ENCODE results near the gene PITPNM3.

The PITPNM3 gene

DNA sequence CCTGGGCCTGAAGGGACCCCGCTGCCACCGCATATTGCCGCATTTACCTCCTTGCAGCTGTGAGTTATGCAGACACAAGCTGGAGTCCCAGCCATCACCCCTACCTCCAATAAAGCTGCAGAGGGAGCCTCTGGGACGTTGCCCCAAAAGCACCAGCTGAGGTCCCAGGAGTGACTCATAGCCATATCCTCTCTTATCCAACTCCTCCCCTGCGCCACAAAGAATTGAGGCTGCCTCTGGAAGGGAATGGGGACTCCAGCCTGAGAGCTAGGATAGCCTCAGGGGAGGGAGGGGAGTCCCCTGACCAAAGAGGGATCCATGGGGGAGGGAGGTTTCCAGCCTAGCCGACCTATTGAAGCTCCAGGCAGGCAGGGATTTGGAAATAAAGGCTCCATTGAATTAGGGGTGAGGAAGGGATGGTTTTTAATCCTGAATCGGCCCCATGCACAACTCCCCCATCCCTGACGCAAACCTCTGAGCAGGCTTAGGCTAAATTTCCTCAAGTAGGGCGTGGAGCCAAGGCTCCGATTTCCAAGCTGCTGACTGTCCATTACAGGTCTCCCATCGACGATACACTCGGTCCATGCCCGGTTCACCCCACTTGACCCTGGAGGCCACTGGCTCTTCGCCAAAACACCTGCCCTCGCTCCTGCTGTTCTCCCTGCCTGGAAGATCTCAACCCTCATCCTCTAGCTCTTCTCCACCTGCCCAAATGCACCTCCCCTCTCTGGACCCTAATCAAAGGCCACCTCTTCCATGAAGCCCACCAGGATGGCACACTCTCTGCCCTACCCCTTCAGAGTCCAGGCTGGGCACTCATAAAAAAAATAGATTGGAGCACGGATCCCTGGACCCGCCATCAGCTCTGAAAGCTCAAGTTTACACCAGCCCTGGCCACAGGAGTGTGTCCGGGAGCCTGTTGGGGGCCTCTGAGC is 84.6 kb downstream of the PITPNM3 start:
- FAIRE-seq: no peak
- TF ChIP-seq POLR2A (IDR thresholded peaks at IDR 0.05; ENCODE audit: low read depth, low read length) (no peak), POLR2AphosphoS5 (IDR thresholded peaks at IDR 0.05; ENCODE audit: low read depth, low read length) (no peak), TAF1 (IDR thresholded peaks at IDR 0.05; ENCODE audit: borderline replicate concordance, low read depth, low read length) (no peak)
- no peak for DNase-seq (ENCODE audit: insufficient read length)

- DNase-seq (ENCODE audit: insufficient read length) (no peak), FAIRE-seq (no peak)
- no peak for TF ChIP-seq TAF1 (IDR thresholded peaks at IDR 0.05; ENCODE audit: borderline replicate concordance, low read depth, low read length)
- no peak for TF ChIP-seq POLR2A (IDR thresholded peaks at IDR 0.05; ENCODE audit: low read depth, low read length)
- TF ChIP-seq POLR2AphosphoS5 (IDR thresholded peaks at IDR 0.05; ENCODE audit: low read depth, low read length): no peak
Measured at GRCh38 chr17:6470751-6471521, 85.4 kb downstream of the PITPNM3 start.

GRCh38 chr17:6470146-6470718 is 86.1 kb downstream of the PITPNM3 start:
- no peak for TF ChIP-seq TAF1 (IDR thresholded peaks at IDR 0.05; ENCODE audit: borderline replicate concordance, low read depth, low read length)
- no peak for TF ChIP-seq POLR2A (IDR thresholded peaks at IDR 0.05; ENCODE audit: low read depth, low read length)
- no peak for TF ChIP-seq POLR2AphosphoS5 (IDR thresholded peaks at IDR 0.05; ENCODE audit: low read depth, low read length)
- FAIRE-seq (no peak), DNase-seq (ENCODE audit: insufficient read length) (no peak)

DNA sequence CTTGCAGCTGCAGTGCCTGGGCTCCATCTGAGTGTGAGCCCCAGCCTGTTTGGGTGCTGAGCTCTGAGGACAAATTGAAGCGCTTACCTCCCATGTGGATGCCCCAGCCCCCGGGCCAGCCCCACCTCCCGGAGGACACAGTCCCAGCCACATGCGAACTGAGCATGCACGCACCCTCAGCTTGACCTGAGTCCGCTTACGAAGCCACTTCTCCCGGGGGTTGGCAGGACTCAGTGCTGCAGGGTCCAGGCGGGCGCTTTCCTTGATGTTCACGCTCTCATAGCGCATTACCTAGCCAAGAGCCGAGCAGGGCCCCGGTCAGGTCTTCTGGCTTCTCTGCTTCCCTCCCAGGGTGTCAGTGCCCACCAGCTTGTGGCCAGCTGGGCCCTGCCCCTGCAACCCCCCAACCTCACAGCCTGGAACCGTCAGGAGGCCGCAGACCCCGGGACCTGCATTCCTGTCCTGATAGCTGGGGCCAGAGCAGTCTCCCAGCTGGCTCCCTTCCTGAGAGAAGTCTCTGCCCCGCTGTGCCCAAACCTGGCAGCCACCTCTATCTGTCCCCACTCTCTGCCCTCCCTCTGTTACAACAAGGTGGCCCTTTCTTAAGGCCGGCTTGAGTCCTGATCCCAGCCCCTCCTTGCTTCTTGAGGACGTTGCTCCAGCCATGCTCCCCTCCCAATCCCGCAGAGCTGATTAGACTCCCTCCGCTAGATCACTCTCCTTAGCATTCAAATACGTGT is 88.1 kb downstream of the PITPNM3 start:
- TF ChIP-seq TAF1 (IDR thresholded peaks at IDR 0.05; ENCODE audit: borderline replicate concordance, low read depth, low read length) (no peak), POLR2AphosphoS5 (IDR thresholded peaks at IDR 0.05; ENCODE audit: low read depth, low read length) (no peak), POLR2A (IDR thresholded peaks at IDR 0.05; ENCODE audit: low read depth, low read length) (no peak)
- FAIRE-seq (no peak), DNase-seq (ENCODE audit: insufficient read length) (no peak)

GRCh38 chr17:6467567-6467966 is 88.8 kb downstream of the PITPNM3 start:
- TF ChIP-seq POLR2AphosphoS5 (IDR thresholded peaks at IDR 0.05; ENCODE audit: low read depth, low read length) (no peak), POLR2A (IDR thresholded peaks at IDR 0.05; ENCODE audit: low read depth, low read length) (no peak), TAF1 (IDR thresholded peaks at IDR 0.05; ENCODE audit: borderline replicate concordance, low read depth, low read length) (no peak)
- DNase-seq (ENCODE audit: insufficient read length) (no peak), FAIRE-seq (no peak)

DNA sequence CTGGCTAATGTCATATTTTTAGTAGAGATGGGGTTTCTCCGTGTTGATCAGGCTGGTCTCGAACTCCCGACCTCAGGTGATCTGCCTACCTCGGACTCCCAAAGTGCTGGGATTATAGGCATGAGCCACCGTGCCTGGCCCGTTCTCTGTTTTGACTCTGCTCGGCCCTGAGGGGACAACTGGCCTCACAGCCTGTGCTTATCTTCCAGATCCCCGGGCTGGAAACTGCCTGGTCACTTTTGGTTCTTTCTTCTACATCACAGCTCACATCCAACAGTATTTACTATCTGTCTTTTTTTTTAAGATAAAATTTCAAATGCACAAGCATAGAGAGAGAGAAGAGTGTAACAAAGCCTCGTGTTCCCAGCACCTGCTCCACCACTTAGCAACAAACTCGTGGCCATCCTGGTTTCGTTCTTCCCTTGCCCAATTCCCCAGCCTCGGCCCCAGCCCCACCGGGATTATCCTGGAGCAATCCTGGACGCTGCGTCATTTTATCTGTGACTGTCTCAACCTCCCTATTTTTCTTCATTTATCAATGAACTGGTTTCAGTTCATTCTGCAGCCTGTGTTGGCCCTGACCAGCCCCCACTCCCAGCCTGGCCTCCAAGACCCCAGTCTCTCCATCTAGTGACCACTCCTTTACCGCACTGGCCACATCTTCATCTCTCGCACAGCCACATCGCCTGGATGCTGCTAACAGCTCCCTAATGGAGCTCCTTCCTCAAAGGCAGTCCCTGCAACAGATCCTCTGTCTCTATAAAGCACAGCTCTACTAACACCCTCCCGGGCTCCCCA is 91.0 kb downstream of the PITPNM3 start:
- no peak for TF ChIP-seq POLR2AphosphoS5 (IDR thresholded peaks at IDR 0.05; ENCODE audit: low read depth, low read length)
- TF ChIP-seq TAF1 (IDR thresholded peaks at IDR 0.05; ENCODE audit: borderline replicate concordance, low read depth, low read length): no peak
- no peak for TF ChIP-seq POLR2A (IDR thresholded peaks at IDR 0.05; ENCODE audit: low read depth, low read length)
- FAIRE-seq: no peak
- no peak for DNase-seq (ENCODE audit: insufficient read length)

DNA sequence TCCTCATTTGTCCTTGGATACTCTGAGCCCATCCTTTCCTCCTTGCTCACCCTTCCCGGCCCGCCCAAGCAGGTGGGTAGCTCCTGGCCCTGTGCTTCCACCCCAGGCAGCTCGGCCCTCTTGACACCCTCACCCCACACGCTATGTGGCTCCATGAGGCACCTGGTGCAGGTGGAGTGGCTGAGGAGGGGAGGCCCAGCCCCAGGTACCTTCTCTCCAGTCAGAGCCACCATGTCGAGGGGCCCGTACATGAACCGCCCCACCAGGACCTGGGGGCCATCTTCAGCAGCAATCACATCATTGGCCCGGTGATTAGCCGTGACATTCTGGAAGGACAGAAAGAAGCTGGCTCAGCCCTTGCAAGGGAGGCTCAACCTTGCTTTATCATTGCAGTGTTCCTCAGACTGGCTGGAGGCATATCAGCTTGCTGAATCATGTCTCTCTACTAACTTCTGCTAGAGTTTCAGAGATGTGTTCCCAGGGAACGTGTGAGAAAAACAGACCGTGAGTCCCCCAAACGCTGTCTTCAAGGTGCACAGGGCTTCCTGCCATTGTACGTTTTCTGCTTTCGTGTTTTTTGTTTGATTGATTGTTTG is 91.8 kb downstream of the PITPNM3 start:
- FAIRE-seq (no peak), DNase-seq (ENCODE audit: insufficient read length) (no peak)
- TF ChIP-seq POLR2AphosphoS5 (IDR thresholded peaks at IDR 0.05; ENCODE audit: low read depth, low read length) (no peak), TAF1 (IDR thresholded peaks at IDR 0.05; ENCODE audit: borderline replicate concordance, low read depth, low read length) (no peak), POLR2A (IDR thresholded peaks at IDR 0.05; ENCODE audit: low read depth, low read length) (no peak)

DNA sequence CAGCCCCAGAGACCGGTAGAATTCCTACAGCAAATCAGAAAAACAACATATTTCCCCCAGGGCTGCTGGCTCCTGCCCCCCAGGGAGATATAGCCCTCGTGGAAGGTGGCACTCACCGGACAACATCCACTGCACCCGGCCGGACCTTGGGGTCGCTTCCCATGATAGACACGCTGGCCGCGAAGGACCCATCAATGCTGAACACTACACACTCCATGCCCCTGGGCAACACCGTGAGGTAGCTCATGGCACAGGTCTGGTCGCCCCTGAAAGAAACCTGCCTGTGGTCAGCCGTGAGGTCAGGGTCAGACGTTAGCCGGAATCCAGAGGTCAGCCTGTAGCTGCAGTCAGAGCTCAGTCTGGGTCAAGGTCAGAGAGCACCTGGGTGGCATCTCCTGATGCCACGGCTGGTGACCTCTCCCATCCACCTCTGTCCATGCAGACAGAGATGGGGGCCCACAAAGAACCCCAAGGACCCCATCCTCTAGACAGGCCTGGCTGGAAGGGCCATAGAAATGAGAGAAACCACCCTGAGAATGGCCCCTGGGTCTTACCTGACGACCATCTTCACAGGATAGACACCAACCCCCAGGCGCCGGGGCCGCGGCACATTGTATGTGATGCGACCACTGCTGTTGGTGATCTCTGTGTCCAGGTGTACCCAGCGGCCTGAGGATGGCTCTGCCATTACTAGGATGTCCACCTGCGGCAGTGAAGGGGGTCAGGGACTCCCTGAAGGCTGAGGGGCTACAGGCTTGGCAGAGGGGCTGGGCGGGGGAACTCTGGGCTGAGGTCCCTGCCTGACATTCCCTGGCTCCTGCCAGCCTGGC is 92.5 kb downstream of the PITPNM3 start:
- DNase-seq (ENCODE audit: insufficient read length) (no peak), FAIRE-seq (no peak)
- TF ChIP-seq POLR2A (IDR thresholded peaks at IDR 0.05; ENCODE audit: low read depth, low read length): no peak
- TF ChIP-seq POLR2AphosphoS5 (IDR thresholded peaks at IDR 0.05; ENCODE audit: low read depth, low read length): no peak
- TF ChIP-seq TAF1 (IDR thresholded peaks at IDR 0.05; ENCODE audit: borderline replicate concordance, low read depth, low read length): no peak

GRCh38 chr17:6462692-6463091 is 93.7 kb downstream of the PITPNM3 start:
- TF ChIP-seq TAF1 (IDR thresholded peaks at IDR 0.05; ENCODE audit: borderline replicate concordance, low read depth, low read length): no peak
- no peak for TF ChIP-seq POLR2A (IDR thresholded peaks at IDR 0.05; ENCODE audit: low read depth, low read length)
- TF ChIP-seq POLR2AphosphoS5 (IDR thresholded peaks at IDR 0.05; ENCODE audit: low read depth, low read length): no peak
- FAIRE-seq (no peak), DNase-seq (ENCODE audit: insufficient read length) (no peak)

Measured in GM12892 (cell line).